ENCODE data around the gene LTO1. TPM values are rescaled to one million over a fixed set of nuclear protein-coding genes. Genes with fewer than 3 reads are reported as not detected.
A peak's percentile ranks its signal among the peaks of the same experiment; 100 is the strongest.

Gene LTO1
- total RNA-seq, 1 experiment from 2014 or later = 21.9 TPM

DNA sequence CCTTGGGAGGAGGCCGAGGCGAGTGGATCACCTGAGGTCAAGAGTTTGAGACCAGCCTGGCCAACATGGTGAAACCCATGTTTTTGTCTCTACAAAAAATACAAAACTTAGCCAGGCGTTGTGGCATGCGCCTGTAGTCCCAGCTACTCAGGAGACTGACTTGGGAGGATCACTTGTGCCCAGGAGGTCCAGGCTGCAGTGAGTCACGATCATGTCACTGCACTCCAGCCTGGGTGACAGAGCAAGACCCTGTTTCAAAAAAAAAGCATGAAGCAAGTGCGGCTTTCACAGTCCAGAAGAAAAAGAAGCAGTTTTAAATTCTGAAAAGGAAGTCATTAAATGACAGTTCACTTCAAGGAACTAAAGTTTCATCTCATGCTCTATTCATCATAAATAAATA is 7.1 kb upstream of the LTO1 start:
- no peak for DNase-seq (ENCODE audit: low read depth)

DNA sequence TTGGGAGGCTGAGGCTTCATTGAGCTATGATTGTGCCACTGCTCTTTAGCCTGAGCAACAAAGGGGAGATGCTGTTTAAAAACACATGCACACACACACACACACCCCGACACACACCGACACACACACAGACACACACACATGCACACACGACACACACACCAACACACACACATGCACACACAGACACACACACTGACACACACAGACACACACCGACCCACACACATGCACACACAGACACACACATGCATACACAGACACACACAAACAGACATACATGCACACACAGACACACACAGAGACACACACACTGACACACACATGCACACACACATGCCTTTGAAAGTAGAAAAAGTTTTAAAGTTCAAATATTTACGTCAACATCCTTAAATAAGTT is 5.5 kb upstream of the LTO1 start:
- no peak for DNase-seq (ENCODE audit: low read depth)

DNA sequence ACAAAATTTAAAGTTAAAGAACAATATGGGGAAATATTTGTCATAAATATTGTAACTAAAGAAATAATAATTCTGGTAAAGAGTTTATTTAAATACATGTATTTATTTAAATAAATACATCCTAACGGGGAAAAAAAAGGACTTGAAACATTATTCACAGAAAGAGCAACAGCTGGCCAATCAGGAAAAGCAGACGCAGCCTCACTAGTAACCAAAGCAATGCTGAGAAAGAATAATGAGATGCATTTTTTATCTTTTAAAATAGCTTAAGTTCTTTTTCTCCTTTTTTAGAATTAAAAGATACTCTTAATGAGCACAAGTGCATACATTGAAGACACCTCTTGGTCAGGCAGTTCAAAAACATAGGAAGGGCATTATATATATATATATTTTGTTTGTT is 2.6 kb upstream of the LTO1 start:
- DNase-seq (ENCODE audit: low read depth) = no peak

DNA sequence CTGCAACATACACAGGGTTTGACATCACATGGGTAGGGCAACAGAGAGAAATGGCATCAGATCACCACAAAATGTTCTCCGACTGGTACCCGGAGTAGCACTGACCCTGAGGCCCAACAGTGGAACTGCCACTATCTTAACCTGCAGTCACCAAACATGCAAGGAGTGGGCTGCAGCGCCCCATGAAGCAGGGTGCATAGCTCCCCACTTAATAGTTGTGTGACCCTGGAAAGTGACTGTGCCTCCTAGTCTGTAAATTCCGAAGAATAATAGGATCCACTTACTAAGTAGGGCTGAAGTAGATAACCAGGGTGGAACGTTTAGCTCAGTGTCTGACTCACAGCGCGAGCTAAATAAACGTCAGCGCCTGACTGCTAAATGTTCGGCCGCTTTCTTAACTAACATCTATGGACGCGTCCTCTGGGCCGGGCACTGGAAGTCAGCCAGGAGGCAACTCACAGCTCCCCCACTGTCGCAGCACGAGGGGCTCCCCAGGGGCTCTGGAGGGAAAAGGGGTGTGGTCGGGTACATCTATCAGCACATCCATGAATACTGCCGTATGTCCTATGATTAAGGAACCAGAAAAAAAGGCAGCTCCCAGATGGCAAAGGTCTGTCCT is 777 bp downstream of the LTO1 start:
- peak; percentile 70 for DNase-seq (ENCODE audit: low read depth)

DNA sequence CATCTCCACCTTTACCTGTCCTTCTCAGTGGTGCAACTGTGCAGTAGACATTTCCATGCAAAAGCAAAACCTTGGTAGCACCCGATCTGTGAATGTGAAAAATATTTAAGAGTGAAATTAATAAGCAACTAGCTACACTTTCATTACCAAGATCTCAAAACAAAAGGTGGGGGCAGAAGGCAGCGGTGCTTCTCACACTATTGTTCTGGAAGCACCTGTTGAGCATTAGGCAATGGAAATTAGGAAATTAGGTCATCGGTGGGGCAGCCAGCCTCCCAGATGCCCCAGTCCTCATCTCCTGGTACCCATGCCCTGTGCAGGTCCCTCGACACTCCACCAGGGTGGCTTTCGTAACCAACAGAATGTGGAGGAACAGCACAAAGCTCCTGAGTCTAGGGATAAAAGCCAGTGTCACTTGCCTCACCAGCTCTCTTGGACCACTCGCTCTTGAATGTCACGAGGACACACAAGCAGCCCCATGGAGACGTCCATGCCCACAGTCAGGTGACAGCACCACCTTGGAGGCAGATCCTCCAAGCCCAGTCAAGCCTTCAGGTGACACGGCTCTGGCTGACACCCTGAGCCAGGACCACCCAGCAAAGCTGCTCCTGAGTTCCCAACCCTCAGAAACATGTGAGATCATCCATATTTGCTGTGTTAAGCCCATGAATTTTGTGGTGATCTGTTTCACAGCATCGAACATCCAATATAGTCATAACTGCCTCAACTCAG is 3.3 kb downstream of the LTO1 start:
- no peak for DNase-seq (ENCODE audit: low read depth)

DNA sequence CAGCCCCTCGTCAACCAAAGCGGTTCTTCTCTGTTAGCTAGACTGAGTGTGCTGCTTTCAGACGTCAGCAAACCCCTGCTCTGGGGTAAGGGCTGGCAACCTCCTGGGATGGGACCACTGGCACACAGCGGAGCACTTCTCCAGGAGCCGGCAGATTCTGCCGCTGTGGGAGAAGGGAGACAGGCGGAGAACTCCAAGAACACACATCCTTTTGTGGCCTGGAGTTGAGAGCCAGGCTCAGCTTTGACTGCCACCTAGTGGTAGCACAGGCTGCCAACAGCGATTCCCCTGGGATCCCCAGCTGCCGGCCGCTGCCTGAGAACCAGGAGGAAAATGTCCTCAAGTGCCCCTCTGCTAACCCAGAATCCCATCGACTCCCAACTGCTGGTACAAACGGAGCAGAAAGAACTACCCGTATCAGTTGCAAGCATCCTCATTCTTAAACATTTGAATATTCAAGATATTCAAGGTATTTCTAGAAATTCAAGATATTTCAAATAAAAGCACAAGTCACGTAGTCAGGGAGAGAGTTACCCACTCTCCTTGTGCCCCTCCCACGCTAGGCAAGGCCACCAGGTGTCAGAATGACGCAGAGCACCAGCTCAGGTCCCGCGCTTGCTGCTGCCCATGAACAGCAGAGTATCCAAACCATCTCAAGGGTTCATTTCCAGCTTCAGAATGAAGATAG is 4.9 kb downstream of the LTO1 start:
- peak; percentile 84 for DNase-seq (ENCODE audit: low read depth)

DNA sequence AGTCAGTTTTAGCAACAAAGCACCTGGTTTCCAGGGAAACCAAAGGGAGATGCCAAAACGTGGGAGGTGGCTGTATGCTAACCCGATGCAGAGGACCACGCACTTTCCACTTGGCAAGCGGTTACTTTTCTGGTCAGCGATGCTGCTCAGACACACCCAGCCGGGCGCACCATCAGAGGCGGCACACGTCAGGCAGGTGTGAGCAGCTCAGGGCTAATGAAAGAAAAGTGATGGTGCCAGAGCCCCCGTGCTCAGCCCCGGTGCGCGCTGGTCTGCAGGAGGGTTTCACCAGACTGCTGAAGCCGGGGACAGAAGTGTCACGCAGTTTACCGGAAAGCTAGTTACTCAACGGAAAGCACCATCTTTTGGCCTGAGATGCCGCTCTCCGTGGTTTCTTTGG is 5.7 kb downstream of the LTO1 start:
- DNase-seq (ENCODE audit: low read depth) = no peak

DNA sequence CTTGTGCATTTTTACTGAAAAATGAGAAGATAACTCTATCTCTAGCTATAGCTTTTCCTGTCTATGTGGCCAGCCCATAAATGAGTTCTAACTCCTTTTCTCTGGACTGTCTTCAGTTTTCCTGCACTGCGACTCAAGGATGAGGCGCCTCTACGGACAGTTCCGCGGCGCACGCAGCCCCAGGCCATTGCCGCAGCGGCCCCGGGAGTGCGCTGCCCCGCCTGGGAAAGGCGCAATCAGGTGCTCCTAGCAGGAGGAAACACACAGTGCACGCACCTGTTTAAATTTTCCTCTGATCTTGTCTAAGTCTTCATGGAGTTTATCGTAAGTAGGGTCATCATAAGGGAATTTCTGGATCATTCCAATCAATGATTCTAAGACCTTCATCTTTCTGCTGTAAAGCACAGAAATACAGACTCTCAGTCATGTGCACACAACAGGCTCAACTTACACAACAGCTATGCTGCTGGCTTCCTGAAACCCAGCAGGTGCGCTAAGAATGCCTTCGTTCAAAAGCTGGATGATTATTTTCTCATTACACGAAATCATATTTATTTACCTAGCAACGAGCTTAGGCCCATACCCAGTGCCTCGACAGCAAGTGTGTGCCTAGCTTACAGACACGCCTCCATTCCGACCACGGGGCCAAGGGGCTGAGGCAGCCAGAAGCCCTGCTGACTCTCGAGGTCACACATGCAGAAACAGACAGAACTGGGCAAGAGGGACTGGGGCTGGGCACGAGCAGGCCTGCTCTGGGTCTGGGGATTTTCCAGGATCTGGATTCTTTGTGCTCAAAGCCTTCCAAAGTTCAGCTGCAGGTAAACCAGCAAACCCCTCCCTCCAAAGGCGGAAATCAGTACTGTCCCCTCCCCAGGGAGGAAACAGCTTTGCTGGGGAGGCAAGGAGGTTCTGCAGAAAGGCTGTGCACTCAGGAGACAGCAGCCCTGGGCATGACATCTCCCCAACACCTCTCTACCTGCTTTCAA is 7.2 kb downstream of the LTO1 start:
- no peak for DNase-seq (ENCODE audit: low read depth)

DNA sequence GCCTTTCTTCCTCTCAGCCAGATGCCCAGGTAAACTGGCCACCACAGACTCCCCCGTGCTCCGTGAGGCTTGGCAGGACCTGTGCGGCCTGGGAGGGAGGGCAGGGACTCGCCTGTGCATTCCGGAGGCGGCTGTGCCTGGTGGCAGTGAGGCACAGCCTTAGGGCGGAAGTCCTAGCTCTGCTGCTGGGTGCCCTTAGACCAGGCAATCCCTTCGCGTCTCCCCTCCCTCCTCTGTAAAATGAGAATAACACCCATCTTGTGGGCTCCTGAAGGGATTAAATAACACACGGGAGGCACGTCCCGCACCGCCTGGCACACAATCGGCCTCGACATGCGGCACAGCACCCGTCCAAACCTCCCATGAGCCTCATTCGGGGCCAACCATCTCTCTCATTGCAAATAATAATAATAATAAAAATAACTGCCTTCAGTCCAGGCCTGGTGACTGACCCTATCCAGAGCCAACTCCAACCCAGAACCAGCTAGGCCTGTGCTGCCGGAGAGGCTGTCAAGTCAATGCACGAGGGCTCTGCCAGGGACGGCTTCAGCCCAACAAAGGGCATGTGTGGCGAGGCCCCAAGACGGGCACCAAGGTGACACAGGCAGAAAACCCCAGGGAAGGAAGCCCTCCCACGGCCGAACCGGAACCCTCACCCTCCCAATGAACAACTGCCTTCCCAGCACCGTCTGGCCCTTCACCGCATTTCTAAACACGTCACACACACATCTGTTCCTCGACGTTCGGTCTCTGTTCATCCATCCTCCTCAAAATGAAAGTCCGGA is 8.2 kb downstream of the LTO1 start:
- no peak for DNase-seq (ENCODE audit: low read depth)

DNA sequence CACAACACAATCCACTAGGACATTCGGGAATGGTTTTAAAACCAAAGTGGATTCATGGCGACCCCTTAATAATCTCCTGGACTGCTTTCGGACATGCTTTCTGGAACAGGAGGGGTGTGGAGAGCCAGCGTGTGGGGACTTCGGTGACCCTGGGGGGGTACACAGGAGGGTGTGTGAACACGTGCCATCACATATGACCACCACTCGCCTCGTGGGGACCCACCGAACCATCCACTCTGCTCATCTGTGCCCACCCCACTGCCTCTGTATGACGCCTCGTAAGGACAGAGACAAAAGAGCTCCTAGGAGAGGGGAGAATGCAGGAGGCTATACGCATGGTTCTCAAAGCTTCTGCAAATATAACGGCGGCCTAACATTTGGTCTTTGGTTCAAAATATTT is 8.9 kb downstream of the LTO1 start:
- no peak for DNase-seq (ENCODE audit: low read depth)

DNA sequence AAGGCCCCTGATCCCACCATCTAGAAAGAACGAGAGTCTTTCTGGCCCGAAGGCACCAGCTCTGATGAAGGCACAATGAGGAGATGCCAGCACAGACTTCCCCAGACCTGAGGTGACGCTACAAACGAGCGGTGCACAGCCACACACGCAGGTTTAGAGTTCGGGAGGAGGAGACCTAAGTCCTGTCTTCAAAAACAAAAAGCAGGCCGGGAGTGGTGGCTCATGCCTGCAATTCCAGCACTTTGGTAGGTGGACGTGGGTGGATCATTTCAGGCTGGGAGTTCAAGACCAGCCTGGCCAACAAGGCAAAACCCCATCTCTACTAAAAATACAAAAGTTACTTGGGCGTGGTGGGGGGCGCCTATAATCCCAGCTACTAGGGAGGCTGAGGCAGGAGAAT is 9.5 kb downstream of the LTO1 start:
- DNase-seq (ENCODE audit: low read depth) = no peak

DNA sequence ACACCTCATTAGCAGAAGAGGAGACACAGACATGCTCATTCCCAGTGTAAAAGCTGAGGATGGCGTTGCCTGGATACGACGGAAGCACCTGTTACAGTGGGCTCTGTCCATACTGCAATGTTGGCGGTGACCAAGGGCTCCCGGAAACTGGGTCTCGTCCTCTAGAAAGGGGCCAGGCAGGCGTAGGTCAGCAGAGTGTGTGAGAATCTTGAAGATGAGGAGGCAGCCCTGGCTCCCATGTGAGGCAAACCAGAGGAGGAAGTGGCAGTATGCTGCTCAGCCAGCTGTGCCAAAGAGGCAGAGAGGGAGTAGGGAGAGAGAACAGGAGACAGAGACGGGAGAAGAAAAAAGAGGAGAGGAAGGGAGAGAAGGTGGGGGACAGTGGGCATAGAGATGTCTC is 10.3 kb downstream of the LTO1 start:
- DNase-seq (ENCODE audit: low read depth) = no peak

DNA sequence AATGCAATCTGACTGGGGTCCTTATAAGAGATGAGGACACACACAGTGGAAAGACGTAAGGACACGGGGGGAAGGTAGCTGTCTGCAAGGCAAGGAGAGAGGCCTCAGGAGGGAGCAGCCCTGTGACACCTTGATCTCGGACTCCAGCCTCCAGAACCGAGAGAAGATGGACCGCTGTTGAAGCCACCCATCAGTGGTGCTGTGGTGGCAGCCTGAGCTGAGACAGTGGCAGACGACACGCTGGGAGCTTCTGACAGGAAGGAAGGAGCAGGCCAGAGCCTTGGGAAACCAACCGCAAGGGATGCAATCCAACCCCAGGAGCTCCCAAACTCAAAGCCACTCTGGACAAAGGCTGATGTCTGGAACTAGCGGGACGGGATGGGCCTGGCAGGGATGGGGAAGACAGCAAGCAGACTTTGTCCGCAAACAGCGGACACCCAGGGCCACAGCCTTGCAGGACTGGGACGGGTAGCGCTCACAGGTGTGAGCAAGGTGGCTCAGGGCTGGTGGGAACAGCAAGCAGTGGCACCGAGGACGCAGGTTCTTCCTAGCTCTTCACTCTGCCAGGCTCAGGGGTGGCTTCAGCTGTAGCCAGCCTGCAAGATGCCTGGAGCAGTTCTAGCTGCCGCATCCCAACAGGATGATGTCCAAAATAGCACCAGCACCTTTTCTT is 10.9 kb downstream of the LTO1 start:
- DNase-seq (ENCODE audit: low read depth) = no peak

DNA sequence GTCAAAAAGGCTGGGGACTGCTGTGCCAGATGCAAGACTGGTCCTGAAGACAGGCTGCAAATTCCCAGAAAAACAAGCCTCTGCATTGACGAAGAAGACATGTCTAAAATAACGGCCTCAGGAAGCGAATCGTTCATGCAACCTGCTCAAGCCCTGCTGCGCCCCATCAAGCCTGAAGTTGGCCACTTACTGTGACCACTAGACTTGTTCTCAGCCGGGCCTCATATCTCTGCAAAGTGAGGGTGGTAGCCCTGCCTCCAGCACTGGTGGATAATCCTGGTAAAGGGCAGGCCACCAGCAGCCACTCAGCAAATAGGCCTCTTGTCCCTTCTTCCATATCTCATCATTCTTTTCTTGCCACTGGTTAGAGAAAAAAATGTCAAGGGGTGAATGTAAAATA is 11.8 kb downstream of the LTO1 start:
- DNase-seq (ENCODE audit: low read depth) = no peak

DNA sequence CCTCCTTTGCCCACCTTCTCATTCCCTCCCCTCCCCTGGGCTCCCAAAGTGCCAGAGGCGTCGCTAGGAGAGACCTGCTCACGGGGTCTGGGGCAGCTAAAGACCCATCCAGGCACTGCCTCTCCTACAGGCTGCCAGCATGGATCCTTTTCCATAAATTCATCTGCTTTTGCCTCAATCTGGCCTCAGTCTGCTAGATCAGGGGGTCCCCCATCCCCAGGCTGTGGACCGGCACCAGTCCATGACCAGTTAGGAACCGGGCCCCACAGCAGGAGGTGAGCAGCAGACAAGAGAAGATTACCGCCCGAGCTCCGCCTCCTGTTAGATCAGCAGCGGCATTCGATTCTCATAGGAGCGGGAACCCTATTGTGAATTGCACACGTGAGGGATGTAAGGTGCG is 12.3 kb downstream of the LTO1 start:
- DNase-seq (ENCODE audit: low read depth) = no peak

DNA sequence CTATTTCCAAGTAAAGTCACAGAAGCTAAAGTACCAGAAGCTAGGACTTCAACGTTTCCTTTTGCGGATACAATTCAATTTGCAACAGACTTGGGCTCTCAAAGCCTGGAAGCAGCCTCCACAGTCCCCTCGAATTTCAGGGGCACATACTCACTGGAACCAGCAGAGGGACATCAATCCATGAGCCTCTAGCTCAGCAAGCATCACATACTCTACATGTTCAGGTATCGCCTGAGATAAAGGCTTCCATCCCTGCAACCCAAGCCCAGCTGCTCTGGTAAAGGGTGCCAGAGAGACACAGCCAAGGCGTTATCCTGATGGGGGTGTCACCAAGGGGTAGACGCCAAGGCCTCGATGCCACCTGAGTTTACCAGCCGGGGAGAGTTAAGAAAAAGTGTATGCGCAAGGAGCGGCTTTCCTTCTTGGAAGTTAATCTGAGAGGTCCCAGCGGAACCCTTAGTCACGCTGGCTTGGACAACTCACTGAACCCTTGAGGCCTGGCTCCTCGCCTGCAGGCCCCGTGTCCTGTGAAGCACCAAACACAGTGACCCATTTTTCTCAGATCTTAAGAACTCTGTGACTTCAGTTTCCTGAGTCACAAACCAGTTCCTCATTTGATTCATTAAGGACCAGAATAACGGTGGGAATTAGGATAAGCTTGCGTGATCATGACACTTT is 13.0 kb downstream of the LTO1 start:
- DNase-seq (ENCODE audit: low read depth) = peak; percentile 7

DNA sequence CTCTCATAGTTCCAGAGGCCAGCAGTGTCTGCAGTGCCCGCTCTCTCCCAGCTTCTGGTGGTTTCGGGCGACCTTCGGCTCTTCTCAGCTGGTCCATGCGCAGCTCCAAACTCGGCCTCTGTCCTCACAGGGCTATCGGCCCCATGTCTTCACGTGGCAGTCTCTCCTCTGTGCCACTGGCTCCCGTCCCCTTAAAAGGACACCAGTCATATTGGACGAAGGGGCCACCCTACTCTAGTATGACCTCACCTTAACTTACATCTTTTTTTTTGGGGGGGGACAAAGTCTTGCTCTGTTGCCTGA is 13.8 kb downstream of the LTO1 start:
- DNase-seq (ENCODE audit: low read depth) = no peak

DNA sequence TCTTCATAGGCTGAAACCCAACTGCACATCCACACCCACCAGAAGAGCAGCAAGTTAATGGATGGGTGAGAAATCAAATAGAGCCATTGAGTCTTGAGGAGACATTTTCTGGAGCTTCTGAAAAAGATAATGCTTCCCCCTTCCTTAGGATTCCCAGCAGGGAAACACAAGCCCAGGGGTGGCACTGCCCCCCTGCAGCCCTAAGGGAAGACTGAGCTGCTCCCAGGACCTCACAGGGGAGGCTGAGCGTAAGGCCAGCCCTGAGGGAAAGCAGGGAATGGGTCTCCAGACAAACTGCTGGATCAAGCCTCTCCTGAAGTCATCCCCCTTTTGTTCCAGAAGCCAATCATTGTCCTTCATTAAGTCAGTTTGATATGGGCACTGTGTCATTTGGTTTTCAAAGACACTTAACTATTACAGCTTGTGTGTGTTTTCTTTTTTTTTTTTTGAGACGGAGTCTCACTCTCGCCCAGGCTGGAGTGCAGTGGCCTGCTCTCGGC is 15.1 kb downstream of the LTO1 start:
- no peak for DNase-seq (ENCODE audit: low read depth)

DNA sequence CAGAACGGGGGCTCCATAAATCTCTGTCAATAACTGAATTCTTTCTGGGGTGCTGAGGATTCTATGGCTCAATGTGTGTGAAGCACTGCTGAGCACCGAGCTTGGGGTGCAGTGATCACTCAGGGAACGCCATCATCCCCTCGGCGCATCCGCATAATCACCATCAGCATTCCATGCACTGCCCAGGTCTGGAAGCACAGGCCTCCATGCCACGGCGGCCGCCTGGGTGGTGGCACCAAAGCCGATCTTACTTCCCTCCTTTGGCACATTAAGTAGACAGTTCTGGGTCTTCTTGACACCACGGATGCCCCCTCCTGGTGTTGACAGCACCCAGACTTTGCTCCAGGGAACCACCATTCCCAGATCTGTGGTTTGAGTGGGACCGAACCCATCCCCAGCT is 15.6 kb downstream of the LTO1 start:
- no peak for DNase-seq (ENCODE audit: low read depth)

All from LHCN-M2 (cell line).